ENCODE data around the gene ARFGEF2.

DNA sequence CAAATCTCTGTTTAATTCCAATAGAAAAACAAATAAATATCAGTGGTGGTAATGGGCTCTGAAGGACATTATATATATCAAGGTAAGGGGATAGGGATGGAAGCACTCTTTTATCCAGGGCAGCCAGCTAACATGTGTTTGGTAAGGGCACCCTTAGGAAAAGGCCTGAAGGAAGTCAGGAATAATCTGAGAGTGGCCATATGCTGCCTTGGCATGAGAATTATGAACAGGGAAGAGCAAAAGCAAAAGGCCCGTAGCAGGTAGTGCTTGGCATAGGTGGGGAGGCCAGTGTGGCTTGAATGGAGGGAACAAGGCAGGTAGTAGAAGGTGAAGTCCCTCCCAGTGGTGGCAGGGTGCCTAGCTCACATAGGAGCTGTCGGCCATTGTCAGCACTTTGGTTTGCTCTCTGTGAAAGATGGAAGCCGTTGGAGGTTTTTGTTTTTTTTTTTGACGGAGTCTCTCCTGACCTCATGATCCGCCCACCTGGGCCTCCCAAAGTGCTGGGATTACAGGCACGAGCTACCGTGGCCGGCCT lies 85.0 kb downstream of the ARFGEF2 start:
- TF ChIP-seq, protein P1, sequence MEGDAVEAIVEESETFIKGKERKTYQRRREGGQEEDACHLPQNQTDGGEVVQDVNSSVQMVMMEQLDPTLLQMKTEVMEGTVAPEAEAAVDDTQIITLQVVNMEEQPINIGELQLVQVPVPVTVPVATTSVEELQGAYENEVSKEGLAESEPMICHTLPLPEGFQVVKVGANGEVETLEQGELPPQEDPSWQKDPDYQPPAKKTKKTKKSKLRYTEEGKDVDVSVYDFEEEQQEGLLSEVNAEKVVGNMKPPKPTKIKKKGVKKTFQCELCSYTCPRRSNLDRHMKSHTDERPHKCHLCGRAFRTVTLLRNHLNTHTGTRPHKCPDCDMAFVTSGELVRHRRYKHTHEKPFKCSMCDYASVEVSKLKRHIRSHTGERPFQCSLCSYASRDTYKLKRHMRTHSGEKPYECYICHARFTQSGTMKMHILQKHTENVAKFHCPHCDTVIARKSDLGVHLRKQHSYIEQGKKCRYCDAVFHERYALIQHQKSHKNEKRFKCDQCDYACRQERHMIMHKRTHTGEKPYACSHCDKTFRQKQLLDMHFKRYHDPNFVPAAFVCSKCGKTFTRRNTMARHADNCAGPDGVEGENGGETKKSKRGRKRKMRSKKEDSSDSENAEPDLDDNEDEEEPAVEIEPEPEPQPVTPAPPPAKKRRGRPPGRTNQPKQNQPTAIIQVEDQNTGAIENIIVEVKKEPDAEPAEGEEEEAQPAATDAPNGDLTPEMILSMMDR (IDR thresholded peaks at IDR 0.05; ENCODE audit: poor library complexity, severe bottlenecking) = no peak
- TF ChIP-seq POLR2AphosphoS5 (IDR thresholded peaks at IDR 0.05) (no peak), EZH2 (IDR thresholded peaks at IDR 0.05; ENCODE audit: borderline replicate concordance, insufficient read depth, low read length, poor library complexity, severe bottlenecking) (no peak), EP300 (conservative IDR thresholded peaks at IDR 0.05; ENCODE audit: poor library complexity, severe bottlenecking) (no peak), RAD21 (conservative IDR thresholded peaks at IDR 0.05) (no peak)
- TF ChIP-seq, protein P2, sequence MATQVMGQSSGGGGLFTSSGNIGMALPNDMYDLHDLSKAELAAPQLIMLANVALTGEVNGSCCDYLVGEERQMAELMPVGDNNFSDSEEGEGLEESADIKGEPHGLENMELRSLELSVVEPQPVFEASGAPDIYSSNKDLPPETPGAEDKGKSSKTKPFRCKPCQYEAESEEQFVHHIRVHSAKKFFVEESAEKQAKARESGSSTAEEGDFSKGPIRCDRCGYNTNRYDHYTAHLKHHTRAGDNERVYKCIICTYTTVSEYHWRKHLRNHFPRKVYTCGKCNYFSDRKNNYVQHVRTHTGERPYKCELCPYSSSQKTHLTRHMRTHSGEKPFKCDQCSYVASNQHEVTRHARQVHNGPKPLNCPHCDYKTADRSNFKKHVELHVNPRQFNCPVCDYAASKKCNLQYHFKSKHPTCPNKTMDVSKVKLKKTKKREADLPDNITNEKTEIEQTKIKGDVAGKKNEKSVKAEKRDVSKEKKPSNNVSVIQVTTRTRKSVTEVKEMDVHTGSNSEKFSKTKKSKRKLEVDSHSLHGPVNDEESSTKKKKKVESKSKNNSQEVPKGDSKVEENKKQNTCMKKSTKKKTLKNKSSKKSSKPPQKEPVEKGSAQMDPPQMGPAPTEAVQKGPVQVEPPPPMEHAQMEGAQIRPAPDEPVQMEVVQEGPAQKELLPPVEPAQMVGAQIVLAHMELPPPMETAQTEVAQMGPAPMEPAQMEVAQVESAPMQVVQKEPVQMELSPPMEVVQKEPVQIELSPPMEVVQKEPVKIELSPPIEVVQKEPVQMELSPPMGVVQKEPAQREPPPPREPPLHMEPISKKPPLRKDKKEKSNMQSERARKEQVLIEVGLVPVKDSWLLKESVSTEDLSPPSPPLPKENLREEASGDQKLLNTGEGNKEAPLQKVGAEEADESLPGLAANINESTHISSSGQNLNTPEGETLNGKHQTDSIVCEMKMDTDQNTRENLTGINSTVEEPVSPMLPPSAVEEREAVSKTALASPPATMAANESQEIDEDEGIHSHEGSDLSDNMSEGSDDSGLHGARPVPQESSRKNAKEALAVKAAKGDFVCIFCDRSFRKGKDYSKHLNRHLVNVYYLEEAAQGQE (IDR thresholded peaks at IDR 0.05; ENCODE audit: borderline replicate concordance) = no peak
